Left lung (tissue), 10 donors: ENCODE results near the gene ERC2. TPM values are rescaled to one million over a fixed set of nuclear protein-coding genes. Genes with fewer than 3 reads are reported as not detected.

ENCODE experiments used
- ATAC-seq: fragments of 200-7000 bp; cut with Tn5 transposase; one replicate; pipeline ENCODE4 v1.9.1; 2020; ENCODE audit warnings: moderate library complexity
- DNase-seq, 4 donors: peaks; one replicate each; pipeline ENCODE4 v3.0.0-alpha.2; 2013 to 2020
- H3K27ac ChIP-seq, 2 donors: fragments of 200-600 bp; sonication (generic) in 1 of 2; one replicate each; pipeline versions ENCODE4 v1.5.0 to v1.8.0; 2020 to 2021
- H3K27me3 ChIP-seq, 2 donors: fragments of 200-600 bp; sonication (generic) in 1 of 2; one replicate each; pipeline versions ENCODE4 v1.5.0 to v1.8.0; 2020 to 2021
- H3K36me3 ChIP-seq, 2 donors: fragments of 200-600 bp; sonication (generic) in 1 of 2; one replicate each; pipeline versions ENCODE4 v1.5.0 to v1.8.0; 2020 to 2021
- H3K4me1 ChIP-seq, 2 donors: fragments of 200-600 bp; one replicate each; pipeline ENCODE4 v1.8.0; 2021
- H3K4me3 ChIP-seq, 2 donors: fragments of 200-600 bp; sonication (generic) in 1 of 2; one replicate each; pipeline versions ENCODE4 v1.5.0 to v1.8.0; 2020 to 2021; ENCODE audit warnings: mild to moderate bottlenecking in 1 of 2
- H3K9me3 ChIP-seq, 2 donors: fragments of 200-600 bp; sonication (generic) in 1 of 2; one replicate each; pipeline versions ENCODE4 v1.5.0 to v1.8.0; 2020 to 2021
- CTCF ChIP-seq, 2 donors: fragments of 200-600 bp; sonication (generic) in 1 of 2; IDR thresholded peaks; one replicate each; pipeline versions ENCODE4 v1.5.0 to v1.8.0; 2021; ENCODE audit warnings: antibody characterized with exemption in 2 of 2
- intact Hi-C, 2 donors: fragments of 100-400 bp; cut with DNase I; formaldehyde crosslinking; loops; one replicate each; pipeline versions ENCODE4 v1.11.2 to v1.14.2; 2022
- polyA plus RNA-seq, 6 donors: library from polyadenylated mRNA; unstranded; fragments of 120-200 nt; gene quantifications; one replicate each; pipeline ENCODE4 v1.2.1, GENCODE V29; 2013; ENCODE audit not compliant: insufficient read length in 6 of 6
- total RNA-seq, 2 donors: library from RNA; stranded (reverse); fragmentation: NEBNext Ultra II Directional; extraction: Animal tissue kit (Norgen Biotek cat#: 25700); gene quantifications; one replicate each; pipeline ENCODE4 v1.2.1, GENCODE V29; 2021
- donor health status: DM: no; HTN: yes; CAD: no.
- donor health status: DM: no; HTN: no; CAD: no.

Gene ERC2
- total and polyA plus RNA-seq, 8 donors = 1.6 to 3.3 (median 2.1) TPM

- no peaks in the 10 kb centered on the region for H3K9me3 ChIP-seq
- intact Hi-C loops = no loop called here
Observed at GRCh38 chr3:55521064-55521737, 947.1 kb downstream of the ERC2 start.

GRCh38 chr3:55519019-55519418 lies 949.2 kb downstream of the ERC2 start:
- no peak for DNase-seq
- H3K4me1 ChIP-seq = no peaks in the 10 kb centered on the region
- H3K9me3 ChIP-seq = no peaks in the 10 kb centered on the region
- H3K36me3 ChIP-seq = no peaks in the 10 kb centered on the region
- peaks cover 0 to 9% of the 10 kb centered on the region in 2 donors for H3K27me3 ChIP-seq
- no peak overlapping the region for H3K4me3 ChIP-seq
- no peak overlapping the region for H3K27ac ChIP-seq
- intact Hi-C loops = no loop called here
- no peak for ATAC-seq
- TF ChIP-seq CTCF (IDR thresholded peaks at IDR 0.05) = no peak

More at GRCh38 chr3:55521064-55521737, 947.1 kb downstream of the ERC2 start:
- no peaks in the 10 kb centered on the region for H3K36me3 ChIP-seq
- no peaks in the 10 kb centered on the region for H3K4me1 ChIP-seq
- DNase-seq (no peak), ATAC-seq (no peak)
- H3K4me3 ChIP-seq = no peak overlapping the region
- peaks cover 0 to 9% of the 10 kb centered on the region in 2 donors for H3K27me3 ChIP-seq
- no peak overlapping the region for H3K27ac ChIP-seq
- no peak for TF ChIP-seq CTCF (IDR thresholded peaks at IDR 0.05)

GRCh38 chr3:55518451-55518850 lies 949.8 kb downstream of the ERC2 start:
- ATAC-seq (no peak), DNase-seq (no peak)
- H3K9me3 ChIP-seq = no peaks in the 10 kb centered on the region
- no peak overlapping the region for H3K27ac ChIP-seq
- TF ChIP-seq CTCF (IDR thresholded peaks at IDR 0.05) = no peak
- H3K4me3 ChIP-seq = no peak overlapping the region
- intact Hi-C loops = no loop called here
- peaks cover 0 to 9% of the 10 kb centered on the region in 2 donors for H3K27me3 ChIP-seq
- H3K36me3 ChIP-seq = no peaks in the 10 kb centered on the region
- no peaks in the 10 kb centered on the region for H3K4me1 ChIP-seq

GRCh38 chr3:55516392-55517030 lies 951.8 kb downstream of the ERC2 start:
- H3K4me3 ChIP-seq = no peak overlapping the region
- H3K4me1 ChIP-seq = no peaks in the 10 kb centered on the region
- no peaks in the 10 kb centered on the region for H3K9me3 ChIP-seq
- intact Hi-C loops = no loop called here
- ATAC-seq = no peak
- no peak for TF ChIP-seq CTCF (IDR thresholded peaks at IDR 0.05)
- no peak overlapping the region for H3K27ac ChIP-seq
- H3K27me3 ChIP-seq = peaks cover 0 to 16% of the 10 kb centered on the region in 2 donors
- DNase-seq = no peak
- no peaks in the 10 kb centered on the region for H3K36me3 ChIP-seq

- Histone ChIP-seq H3K9me3 (no peaks in the 10 kb centered on the region), H3K4me3 (no peak overlapping the region), H3K36me3 (no peaks in the 10 kb centered on the region), H3K27ac (no peak overlapping the region), H3K27me3 (peaks cover 0 to 16% of the 10 kb centered on the region in 2 donors), H3K4me1 (no peaks in the 10 kb centered on the region)
- intact Hi-C loops = no loop called here
- ATAC-seq (no peak), DNase-seq (no peak)
- no peak for TF ChIP-seq CTCF (IDR thresholded peaks at IDR 0.05)
Observed at GRCh38 chr3:55515550-55516246, 952.6 kb downstream of the ERC2 start.
